IPS-15b (cell line): ENCODE results near the gene MEX3A.
"Not testable (repeated sequence)": the region's sequence is repeated elsewhere in the genome, so short reads cannot be mapped to it uniquely, and the experiment has no call there.

ENCODE experiments used
- H3K27me3 ChIP-seq: one replicate; pipeline ENCODE4 v1.6.1; 2013; ENCODE audit warnings: low read length; ENCODE audit not compliant: control insufficient read depth, insufficient read depth
- H3K36me3 ChIP-seq: one replicate; pipeline ENCODE4 v1.6.1; 2013; ENCODE audit warnings: low read length; ENCODE audit not compliant: control insufficient read depth, insufficient read depth
- H3K4me1 ChIP-seq: one replicate; pipeline ENCODE4 v1.6.1; 2013; ENCODE audit warnings: mild to moderate bottlenecking, low read length; ENCODE audit not compliant: control insufficient read depth, insufficient read depth
- H3K4me3 ChIP-seq: one replicate; pipeline ENCODE4 v1.5.1; 2013; ENCODE audit warnings: low read depth, low read length
- H3K9ac ChIP-seq: one replicate; pipeline ENCODE4 v1.6.1; 2013; ENCODE audit warnings: low read depth, mild to moderate bottlenecking, low read length
- H3K9me3 ChIP-seq: one replicate; pipeline ENCODE4 v1.6.1; 2013; ENCODE audit warnings: mild to moderate bottlenecking, low read length; ENCODE audit not compliant: control insufficient read depth, insufficient read depth

The MEX3A gene

DNA sequence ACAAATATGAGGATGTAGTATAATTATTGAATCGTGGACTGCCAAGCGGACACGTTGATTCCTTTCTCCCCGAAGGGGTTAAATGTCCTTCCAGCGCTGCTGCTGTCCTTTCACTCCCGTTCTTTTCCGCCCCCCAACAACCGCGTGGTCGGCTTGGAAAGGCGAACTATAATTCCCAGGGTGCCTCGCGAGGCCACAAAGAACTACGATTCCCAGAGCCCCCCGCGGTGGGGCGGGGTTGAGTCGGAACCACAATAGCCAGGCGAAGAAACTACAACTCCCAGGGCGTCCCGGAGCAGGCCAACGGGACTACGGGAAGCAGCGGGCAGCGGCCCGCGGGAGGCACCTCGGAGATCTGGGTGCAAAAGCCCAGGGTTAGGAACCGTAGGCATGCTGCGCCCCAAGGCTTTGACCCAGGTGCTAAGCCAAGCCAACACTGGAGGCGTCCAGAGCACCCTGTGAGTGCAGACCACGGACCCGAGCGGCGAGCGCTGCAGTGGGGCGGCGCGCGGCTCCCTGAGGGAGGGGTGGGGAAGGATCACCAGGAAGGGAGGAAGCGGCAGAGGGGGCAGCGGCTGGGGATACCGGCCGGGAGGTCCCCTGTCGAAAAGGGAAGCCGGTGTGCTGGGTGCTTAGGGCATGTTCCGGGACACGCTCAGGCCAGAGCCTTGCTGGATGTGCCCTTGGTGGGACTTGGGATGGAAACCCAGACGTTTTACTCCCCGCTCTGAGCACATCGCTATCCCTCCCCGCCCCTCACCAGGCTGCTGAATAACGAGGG, 27.6 kb downstream of the MEX3A start, which contains the start of gene LAMTOR2:
Gene LAMTOR2 (plus strand): TSS at position 283 of the 781 bp plus-strand sequence. CDS start 108 bp downstream, at position 391.
- H3K9me3 ChIP-seq, result no peaks in the 10 kb centered on the region
- peaks cover 5% of the 10 kb centered on the region for H3K4me1 ChIP-seq
- peak within 1 kb of the TSS; percentile 92 for H3K9ac ChIP-seq
- peaks cover 12% of the 10 kb centered on the region for H3K27me3 ChIP-seq
- peak within 1 kb of the TSS; percentile 92 for H3K4me3 ChIP-seq
- H3K36me3 ChIP-seq, result peaks cover 7% of the 10 kb centered on the region

DNA sequence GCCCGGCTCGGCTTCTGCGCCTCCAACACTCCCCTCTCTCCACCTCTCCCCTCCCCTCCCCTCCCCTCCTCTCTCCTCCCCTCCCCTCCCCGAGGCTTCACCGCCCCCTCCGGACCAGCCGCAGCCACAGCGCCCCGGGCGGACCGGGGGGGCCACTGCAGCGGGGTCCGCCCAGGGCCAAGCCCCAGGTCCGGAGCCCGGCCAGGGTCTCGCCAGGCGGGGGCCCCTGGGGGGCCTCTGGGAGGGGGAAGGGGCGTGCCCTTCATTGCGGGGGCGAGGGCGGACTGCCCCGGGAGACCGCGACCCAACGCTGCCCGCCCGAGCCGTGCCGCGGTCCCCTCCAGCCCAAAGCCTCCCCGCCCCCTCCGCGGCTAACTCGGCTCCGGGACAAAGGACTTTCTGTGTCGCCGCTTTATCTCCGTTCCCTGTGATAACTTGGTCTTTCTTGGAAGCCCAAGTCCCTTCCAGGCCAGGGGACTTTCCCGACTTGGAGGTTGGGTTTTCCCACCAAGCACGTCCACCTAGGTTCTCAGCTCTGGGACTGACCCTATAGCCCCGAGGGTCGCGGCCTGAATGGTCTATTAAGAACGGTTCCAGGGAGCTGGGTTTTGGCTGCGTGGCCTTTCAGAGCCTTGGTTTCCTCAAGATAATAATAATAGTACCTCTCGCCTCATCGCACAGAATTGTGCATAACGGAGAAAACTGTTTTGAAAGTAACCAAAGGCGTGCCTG, 28.3 kb downstream of the MEX3A start, which contains the start of gene UBQLN4:
Gene UBQLN4 (minus strand): TSS at position 31 of the 732 bp plus-strand sequence. CDS start 97 bp downstream, outside the sequence.
- Histone ChIP-seq H3K4me1 (peaks cover 5% of the 10 kb centered on the region), H3K9ac (peak within 1 kb of the TSS; percentile 92), H3K4me3 (peak within 1 kb of the TSS; percentile 96), H3K36me3 (peaks cover 8% of the 10 kb centered on the region), H3K9me3 (no peaks in the 10 kb centered on the region), H3K27me3 (peaks cover 8% of the 10 kb centered on the region)

DNA sequence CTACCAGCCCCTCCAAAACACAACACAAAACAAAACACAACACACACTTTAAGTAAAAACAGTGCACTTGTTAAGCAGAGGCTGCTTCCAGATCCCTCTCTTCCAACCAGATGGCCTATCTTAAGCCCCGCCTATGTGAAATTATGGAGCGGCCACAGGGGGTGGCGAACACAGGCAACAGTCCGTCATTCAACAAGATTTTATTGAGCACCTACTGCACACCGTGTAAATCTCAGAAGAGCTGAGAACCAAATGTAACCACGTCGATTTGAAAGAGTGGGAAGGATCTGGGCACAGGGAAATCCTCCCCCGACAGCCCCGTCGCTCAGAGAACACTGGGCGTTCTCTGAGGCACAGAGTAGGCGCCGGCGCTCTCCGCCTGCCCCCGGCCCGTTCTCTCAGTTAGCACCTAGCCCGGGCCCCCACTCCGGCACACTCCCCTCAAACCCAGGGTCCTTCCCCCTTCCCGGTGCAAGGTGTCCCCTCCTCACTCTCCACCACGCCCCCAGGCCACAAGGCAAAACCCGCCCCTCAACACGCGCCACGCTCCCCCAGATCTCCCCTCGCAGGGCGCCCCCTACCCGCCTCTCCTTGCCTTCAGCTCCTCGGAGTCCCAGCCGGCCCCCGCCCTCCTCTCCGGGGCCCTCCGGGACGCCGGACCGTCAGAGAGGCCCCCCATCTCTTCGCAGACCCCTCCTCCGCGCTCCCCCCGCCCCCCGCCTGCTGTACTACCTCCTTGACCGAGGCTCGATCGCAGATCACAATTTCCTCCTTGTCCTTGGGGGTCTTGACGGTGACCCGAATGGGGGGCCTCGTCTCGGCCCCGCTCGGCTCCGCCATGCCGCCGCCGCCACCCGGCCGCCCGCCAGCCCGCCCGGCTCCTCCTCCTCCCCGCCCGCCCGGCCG, 29.1 kb downstream of the MEX3A start:
- Histone ChIP-seq H3K4me1 (peaks cover 5% of the 10 kb centered on the region), H3K9me3 (no peaks in the 10 kb centered on the region), H3K9ac (peak overlapping the region; percentile 9), H3K27me3 (peaks cover 6% of the 10 kb centered on the region), H3K36me3 (peaks cover 8% of the 10 kb centered on the region), H3K4me3 (peak overlapping the region; percentile 96)

DNA sequence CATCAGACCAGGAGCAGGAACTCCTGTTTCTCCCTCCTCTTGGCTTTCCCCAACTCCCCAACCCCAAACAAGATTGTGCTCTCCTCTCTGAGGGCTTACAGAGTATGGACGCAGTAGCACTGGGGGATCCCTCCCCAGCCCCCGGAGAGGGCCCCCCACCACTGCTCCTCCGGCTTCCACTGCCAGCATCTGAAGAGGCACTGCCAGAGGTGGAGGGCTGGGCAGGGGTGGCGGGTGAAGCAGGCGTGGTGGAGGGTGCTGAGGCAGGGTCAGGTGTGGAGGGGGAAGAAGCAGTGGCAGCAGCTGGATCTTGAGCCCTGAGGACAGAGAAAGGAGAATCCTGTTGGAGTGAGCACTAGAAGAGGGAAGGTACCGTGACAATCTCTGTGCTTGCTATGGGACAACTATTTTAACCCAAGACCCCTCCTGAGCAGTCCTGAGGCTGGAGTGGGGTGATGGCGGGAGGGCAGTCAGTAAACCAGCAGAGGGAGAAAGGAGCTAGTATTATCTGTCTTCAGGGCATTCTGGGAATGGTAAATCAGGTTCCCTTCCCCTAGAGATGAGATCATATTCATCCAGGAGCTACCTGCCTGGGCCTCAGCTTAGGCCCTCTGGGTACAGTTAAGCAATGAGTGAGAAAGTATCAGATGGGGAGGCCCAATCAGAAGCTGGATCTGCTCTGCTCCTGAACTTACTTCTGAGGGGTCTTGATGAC, 31.1 kb downstream of the MEX3A start:
- Histone ChIP-seq H3K4me3 (no peak overlapping the region), H3K9ac (no peak overlapping the region), H3K4me1 (peaks cover 5% of the 10 kb centered on the region), H3K27me3 (peaks cover 4% of the 10 kb centered on the region), H3K9me3 (no peaks in the 10 kb centered on the region), H3K36me3 (peaks cover 8% of the 10 kb centered on the region)

DNA sequence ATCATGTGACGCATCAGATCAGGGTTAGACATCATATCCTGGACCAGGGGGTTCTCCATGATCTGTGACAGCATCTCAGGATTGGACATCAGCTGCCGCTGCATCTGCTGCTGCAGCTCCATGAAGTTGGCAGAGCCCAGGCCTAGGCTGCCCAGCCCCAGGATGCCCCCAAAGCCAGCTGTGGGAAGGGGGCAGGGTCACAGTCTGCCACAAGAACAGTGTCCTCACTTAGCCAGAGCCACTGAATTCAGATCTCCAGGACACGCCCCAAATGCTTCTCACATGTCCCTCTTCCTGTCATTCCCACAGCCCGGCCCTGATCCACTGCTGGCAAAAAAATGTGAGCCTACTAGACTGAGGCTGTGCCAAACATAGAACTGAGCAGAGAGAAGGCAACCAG, 31.9 kb downstream of the MEX3A start:
- Histone ChIP-seq H3K27me3 (peaks cover 1% of the 10 kb centered on the region), H3K4me3 (no peak overlapping the region), H3K9me3 (no peaks in the 10 kb centered on the region), H3K4me1 (peaks cover under 1% of the 10 kb centered on the region), H3K36me3 (peaks cover 8% of the 10 kb centered on the region), H3K9ac (no peak overlapping the region)

DNA sequence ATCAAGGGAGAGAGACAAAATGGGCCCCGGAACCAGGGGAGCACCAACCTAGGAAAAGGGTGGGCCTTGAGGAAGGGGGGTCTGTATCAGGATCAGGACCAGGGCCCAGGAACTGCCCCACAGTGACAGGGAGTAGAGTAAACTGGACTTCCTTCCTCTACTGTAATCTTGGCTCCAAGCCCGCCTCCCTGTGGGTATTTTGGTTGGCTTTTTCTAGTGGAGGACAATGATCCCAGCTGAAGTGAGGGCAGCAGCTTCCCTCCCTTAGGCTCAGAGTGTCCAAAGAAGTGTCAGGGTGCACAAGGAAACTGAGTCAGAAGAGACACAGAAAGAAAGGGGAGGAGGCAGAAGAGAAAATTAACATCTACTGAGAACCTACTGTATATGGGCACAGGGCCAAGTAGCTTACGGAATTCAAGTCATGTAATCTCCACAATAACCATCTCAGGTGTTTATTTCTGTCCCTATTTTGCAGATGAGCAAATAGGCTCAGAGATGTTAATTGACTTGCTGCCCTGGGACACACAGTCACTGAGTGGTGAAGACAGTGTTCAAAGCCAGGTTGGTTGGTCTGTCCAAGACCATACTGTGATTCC, 33.5 kb downstream of the MEX3A start:
- Histone ChIP-seq H3K4me1 (no peaks in the 10 kb centered on the region), H3K9me3 (no peaks in the 10 kb centered on the region), H3K27me3 (no peaks in the 10 kb centered on the region), H3K9ac (no peak overlapping the region), H3K36me3 (peaks cover 9% of the 10 kb centered on the region), H3K4me3 (no peak overlapping the region)

DNA sequence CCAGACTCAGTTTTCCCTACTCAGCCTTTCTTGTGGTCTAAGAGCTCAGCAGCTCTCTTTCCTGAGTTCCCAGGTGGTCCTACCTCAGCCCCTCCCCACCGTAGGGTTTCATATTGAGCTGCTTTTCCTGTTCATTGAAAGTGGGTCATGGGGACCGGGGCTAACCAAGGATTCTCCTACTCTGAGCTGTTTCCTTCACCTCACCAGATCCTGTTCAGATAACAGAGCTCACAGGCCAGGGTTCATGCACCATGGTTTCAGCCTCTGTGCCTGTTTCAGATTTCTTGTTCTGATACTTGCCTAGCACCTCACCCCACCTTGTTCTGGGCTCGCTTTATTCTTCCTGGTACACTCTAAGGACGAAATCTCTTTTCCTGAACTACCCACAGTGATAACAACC, 37.2 kb downstream of the MEX3A start:
- Histone ChIP-seq H3K4me3 (no peak overlapping the region), H3K9ac (no peak overlapping the region), H3K27me3 (no peaks in the 10 kb centered on the region), H3K9me3 (no peaks in the 10 kb centered on the region), H3K36me3 (peaks cover 29% of the 10 kb centered on the region), H3K4me1 (no peaks in the 10 kb centered on the region)

DNA sequence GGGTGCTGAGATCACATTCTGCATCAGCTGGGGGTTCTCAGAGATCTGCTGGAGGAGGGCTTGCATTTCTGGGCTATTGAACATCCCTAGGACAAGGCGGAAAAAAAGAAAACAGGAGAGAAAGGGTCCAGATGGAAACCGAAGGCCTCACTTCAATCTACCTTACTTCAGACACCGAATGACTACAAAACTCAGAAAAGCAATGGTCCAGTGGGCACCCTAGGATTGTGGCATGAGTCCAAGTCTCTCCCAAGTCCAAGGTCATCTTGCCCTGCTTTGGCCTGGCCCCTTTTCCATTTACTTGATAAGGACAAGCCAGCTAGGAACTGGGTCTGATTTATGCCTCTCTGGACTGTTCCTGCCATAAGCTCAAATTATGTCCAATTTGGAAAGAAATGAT, 39.4 kb downstream of the MEX3A start:
- Histone ChIP-seq H3K4me1 (no peaks in the 10 kb centered on the region), H3K9me3 (no peaks in the 10 kb centered on the region), H3K27me3 (no peaks in the 10 kb centered on the region), H3K36me3 (peaks cover 24% of the 10 kb centered on the region), H3K9ac (no peak overlapping the region), H3K4me3 (no peak overlapping the region)

DNA sequence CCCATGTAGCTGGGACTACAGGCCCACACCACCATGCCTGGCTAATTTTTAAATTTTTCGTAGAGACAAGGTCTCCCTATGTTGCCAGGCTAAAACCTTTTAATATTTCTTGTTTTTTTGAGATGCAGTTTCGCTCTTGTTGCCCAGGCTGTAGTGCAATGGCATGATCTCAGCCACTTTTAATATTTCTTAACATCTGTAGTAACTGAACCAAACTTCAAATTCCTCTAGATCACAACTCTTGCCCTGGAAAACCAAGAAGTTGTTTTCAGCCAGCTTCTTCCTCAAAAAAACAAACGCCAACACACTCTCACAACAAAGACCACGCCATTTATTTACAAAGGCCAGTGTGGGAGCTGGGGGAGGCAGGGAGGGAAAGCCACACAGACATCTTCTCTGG, 47.3 kb downstream of the MEX3A start:
- H3K4me1 ChIP-seq, H3K4me3 ChIP-seq, H3K27me3 ChIP-seq, H3K36me3 ChIP-seq, H3K9ac ChIP-seq, H3K9me3 ChIP-seq: not testable (repeated sequence)

DNA sequence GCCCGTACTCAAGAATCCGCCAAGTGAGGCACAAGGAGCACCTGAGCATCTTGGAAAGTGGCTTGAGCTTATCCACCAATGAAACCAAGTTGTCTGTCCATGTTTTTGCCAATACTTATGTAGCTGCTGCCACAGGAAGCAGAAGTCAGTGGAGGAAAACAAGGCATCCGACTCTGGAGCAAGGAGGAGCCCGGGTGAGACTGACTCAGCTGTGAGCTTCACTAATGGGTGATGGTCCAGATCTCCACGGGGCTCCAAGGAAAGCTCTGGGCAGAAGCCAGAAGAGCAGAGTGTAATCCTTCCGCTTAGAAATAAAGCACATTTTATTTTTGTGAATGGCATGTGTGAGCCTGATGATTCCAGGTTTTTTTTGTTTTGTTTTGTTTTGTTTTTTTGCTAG, 49.3 kb downstream of the MEX3A start:
- no peaks in the 10 kb centered on the region for H3K4me1 ChIP-seq
- H3K27me3 ChIP-seq, result no peaks in the 10 kb centered on the region
- H3K4me3 ChIP-seq, result no peak overlapping the region
- H3K36me3 ChIP-seq, result no peaks in the 10 kb centered on the region
- H3K9ac ChIP-seq, result no peak overlapping the region
- no peaks in the 10 kb centered on the region for H3K9me3 ChIP-seq
